ENCODE data around the gene OR14A2.
"Not testable (repeated sequence)": the region's sequence is repeated elsewhere in the genome, so short reads cannot be mapped to it uniquely, and the experiment has no call there.

DNA sequence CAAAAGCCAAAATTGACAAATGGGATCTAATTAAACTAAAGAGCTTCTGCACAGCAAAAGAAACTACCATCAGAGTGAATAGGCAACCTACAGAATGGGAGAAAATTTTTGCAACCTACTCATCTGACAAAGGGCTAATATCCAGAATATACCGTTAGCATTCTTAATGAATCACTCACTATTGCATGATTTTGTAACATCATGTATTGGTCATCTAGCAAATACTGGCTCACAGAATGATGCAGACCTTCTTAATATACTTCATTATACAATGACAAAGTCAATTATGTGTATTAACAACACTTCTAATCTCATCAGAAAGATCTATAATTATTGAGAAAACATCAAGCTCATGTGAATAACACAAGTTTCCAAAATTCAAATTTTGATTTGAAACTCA lies 6.4 kb upstream of the OR14A2 start:
- TF ChIP-seq TCF7L2 (IDR thresholded peaks at IDR 0.05; ENCODE audit: low read depth, low read length); CTCF (IDR thresholded peaks at IDR 0.05); POLR2AphosphoS5 (IDR thresholded peaks at IDR 0.05; ENCODE audit: low read depth, low read length): not testable (repeated sequence)
